ENCODE data around the gene EXD3.

- TF ChIP-seq GTF2F1 (IDR thresholded peaks at IDR 0.05; ENCODE audit: low read depth, low read length) (no peak), MEF2A (IDR thresholded peaks at IDR 0.05; ENCODE audit: control insufficient read depth, low read depth, low read length) (no peak), ZBTB49 (CRISPR knock-in tag; IDR thresholded peaks at IDR 0.05; ENCODE audit: borderline replicate concordance) (no peak), EZH2 (IDR thresholded peaks at IDR 0.05; ENCODE audit: borderline replicate concordance, low read depth, low read length) (no peak), POLR2AphosphoS5 (IDR thresholded peaks at IDR 0.05; ENCODE audit: control insufficient read depth, insufficient read depth, low read depth, low read length) (no peak), ZNF830 (CRISPR knock-in tag; IDR thresholded peaks at IDR 0.05) (no peak), POLR2A (conservative IDR thresholded peaks at IDR 0.05) (no peak), NCOA2 (IDR thresholded peaks at IDR 0.05; ENCODE audit: partially characterized antibody in 2 of 2) (no peak), SP1 (CRISPR knock-in tag; IDR thresholded peaks at IDR 0.05) (no peak), U2AF2 (optimal IDR thresholded peaks at IDR 0.05; ENCODE audit: low read depth, low read length) (no peak), CEBPG (CRISPR knock-in tag; IDR thresholded peaks at IDR 0.05) (no peak), CEBPG (tag; conservative IDR thresholded peaks at IDR 0.05 in 1 of 2, IDR thresholded peaks at IDR 0.05 in 1 of 2) (no peak), GABPB1 (CRISPR knock-in tag; IDR thresholded peaks at IDR 0.05) (no peak)
These were observed 55.2 kb downstream of the EXD3 start for GRCh38 chr9:137367506-137368430.
